ENCODE measurements around the gene PTK7. TPM values are rescaled to one million over a fixed set of nuclear protein-coding genes. Genes with fewer than 3 reads are reported as not detected.
"Not testable (repeated sequence)": the region's sequence is repeated elsewhere in the genome, so short reads cannot be mapped to it uniquely, and the experiment has no call there.

PTK7 gene
- total RNA-seq, 2 experiments from 2014 or later: 1.2 to 1.6 TPM

DNA sequence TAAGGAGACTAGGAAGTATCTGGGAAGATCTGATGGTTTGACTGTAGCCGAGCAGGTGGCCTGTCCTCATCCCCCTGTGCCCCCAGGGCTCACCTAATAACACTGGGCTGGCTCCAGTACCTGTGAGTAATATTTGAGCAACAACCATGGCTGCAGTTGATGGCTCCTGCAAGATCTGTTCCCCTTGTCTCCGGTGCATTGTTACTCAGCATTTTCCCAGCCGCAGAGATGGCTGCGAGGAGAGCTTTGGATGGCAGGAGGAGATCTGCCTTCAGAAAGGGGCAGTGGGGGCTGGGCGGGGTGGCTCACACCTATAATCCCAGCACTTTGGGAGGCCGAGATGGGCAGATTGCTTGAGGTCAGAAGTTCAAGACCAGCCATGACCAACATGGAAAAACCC lies 39.3 kb downstream of the PTK7 start:
- Histone ChIP-seq H3K4me3 (ENCODE audit: low read length) (no peak overlapping the region), H3K4me1 (ENCODE audit: insufficient read depth, low read length) (no peaks in the 10 kb centered on the region), H3K27ac (ENCODE audit: low read depth in 1 of 2, low read length in 2 of 2) (no peak overlapping the region), H3K27me3 (ENCODE audit: control insufficient read depth in 1 of 2, insufficient read depth in 2 of 2, low read length in 2 of 2) (no peaks in the 10 kb centered on the region), H3K9me3 (ENCODE audit: control insufficient read depth in 1 of 2, insufficient read depth in 1 of 2, low read length in 2 of 2) (no peaks in the 10 kb centered on the region), H3K36me3 (ENCODE audit: insufficient read depth, low read length) (no peaks in the 10 kb centered on the region)
- Mint-ChIP-seq H3K27me3 (no peaks in the 10 kb centered on the region), H3K27ac (no peak overlapping the region), H3K4me1 (ENCODE audit: low read depth) (no peaks in the 10 kb centered on the region), H3K9me3 (no peaks in the 10 kb centered on the region), H3K4me3 (no peak overlapping the region), H3K36me3 (ENCODE audit: low read depth) (no peaks in the 10 kb centered on the region)
- TF ChIP-seq, protein P1, sequence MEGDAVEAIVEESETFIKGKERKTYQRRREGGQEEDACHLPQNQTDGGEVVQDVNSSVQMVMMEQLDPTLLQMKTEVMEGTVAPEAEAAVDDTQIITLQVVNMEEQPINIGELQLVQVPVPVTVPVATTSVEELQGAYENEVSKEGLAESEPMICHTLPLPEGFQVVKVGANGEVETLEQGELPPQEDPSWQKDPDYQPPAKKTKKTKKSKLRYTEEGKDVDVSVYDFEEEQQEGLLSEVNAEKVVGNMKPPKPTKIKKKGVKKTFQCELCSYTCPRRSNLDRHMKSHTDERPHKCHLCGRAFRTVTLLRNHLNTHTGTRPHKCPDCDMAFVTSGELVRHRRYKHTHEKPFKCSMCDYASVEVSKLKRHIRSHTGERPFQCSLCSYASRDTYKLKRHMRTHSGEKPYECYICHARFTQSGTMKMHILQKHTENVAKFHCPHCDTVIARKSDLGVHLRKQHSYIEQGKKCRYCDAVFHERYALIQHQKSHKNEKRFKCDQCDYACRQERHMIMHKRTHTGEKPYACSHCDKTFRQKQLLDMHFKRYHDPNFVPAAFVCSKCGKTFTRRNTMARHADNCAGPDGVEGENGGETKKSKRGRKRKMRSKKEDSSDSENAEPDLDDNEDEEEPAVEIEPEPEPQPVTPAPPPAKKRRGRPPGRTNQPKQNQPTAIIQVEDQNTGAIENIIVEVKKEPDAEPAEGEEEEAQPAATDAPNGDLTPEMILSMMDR (IDR thresholded peaks at IDR 0.05): no peak
- POLR2A ChIA-PET: no interaction called here
- intact Hi-C loops (cut with DNase I, micrococcal nuclease): no loop called here
- ATAC-seq (ENCODE audit: poor library complexity): no peak
- DNase-seq: no peak
- CTCF ChIA-PET: no interaction called here

DNA sequence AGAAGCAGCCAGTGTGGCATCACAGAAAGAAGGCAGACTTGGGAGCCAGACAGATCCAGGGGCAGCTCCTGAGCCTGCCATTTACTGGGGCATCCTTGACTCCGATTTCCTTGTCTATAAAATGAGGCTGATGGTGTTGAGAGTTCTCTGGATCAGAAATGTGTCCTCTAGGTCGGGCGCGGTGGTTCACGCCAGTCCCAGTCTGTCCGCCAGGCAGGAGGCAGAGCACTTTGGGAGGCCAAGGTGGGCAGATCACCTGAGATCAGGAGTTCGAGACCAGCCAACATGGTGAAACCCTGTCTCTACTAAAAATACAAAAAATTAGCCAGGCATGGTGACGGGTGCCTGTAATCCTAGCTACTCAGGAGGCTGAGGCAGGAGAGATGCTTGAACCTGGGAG lies 41.4 kb downstream of the PTK7 start:
- H3K9me3 Mint-ChIP-seq; H3K27me3 ChIP-seq (ENCODE audit: control insufficient read depth in 1 of 2, insufficient read depth in 2 of 2, low read length in 2 of 2); H3K4me3 Mint-ChIP-seq; DNase-seq; H3K36me3 Mint-ChIP-seq (ENCODE audit: low read depth); H3K36me3 ChIP-seq (ENCODE audit: insufficient read depth, low read length); H3K27ac ChIP-seq (ENCODE audit: low read depth in 1 of 2, low read length in 2 of 2); ATAC-seq (ENCODE audit: poor library complexity); intact Hi-C loops (cut with DNase I, micrococcal nuclease); H3K27ac Mint-ChIP-seq; H3K27me3 Mint-ChIP-seq; POLR2A ChIA-PET; CTCF ChIA-PET; H3K4me1 ChIP-seq (ENCODE audit: insufficient read depth, low read length); H3K4me3 ChIP-seq (ENCODE audit: low read length); H3K9me3 ChIP-seq (ENCODE audit: control insufficient read depth in 1 of 2, insufficient read depth in 1 of 2, low read length in 2 of 2); H3K4me1 Mint-ChIP-seq (ENCODE audit: low read depth): not testable (repeated sequence)

DNA sequence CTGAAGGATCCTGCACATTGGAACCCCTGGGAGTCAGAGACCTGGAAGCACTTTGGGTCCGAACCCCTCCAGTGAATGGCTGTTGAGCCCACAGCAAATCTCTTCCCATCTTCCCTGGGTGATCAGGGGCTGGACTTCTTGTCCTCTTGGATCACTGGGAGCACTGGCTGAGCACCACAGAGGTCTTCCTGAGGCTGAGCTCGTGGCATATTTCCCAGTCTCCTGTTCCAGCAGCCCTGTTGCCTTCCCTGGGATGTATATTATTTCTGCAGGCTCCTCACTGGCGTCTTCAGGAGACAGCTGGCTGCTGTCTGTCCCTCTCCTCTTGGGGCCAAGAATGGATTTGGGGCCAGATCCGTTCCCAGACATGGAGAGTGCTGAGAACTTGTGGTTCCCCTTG lies 43.4 kb downstream of the PTK7 start:
- no peak for DNase-seq
- no peak for ATAC-seq (ENCODE audit: poor library complexity)
- H3K27ac Mint-ChIP-seq: no peak overlapping the region
- TF ChIP-seq, protein P1 (IDR thresholded peaks at IDR 0.05): no peak
- CTCF ChIA-PET: no interaction called here
- no peak overlapping the region for H3K4me3 ChIP-seq (ENCODE audit: low read length)
- H3K36me3 ChIP-seq (ENCODE audit: insufficient read depth, low read length): no peaks in the 10 kb centered on the region
- no peak overlapping the region for H3K4me3 Mint-ChIP-seq
- H3K9me3 Mint-ChIP-seq: no peaks in the 10 kb centered on the region
- H3K27me3 Mint-ChIP-seq: no peaks in the 10 kb centered on the region
- no peak overlapping the region for H3K27ac ChIP-seq (ENCODE audit: low read depth in 1 of 2, low read length in 2 of 2)
- POLR2A ChIA-PET: no interaction called here
- H3K36me3 Mint-ChIP-seq (ENCODE audit: low read depth): no peaks in the 10 kb centered on the region
- no peaks in the 10 kb centered on the region for H3K27me3 ChIP-seq (ENCODE audit: control insufficient read depth in 1 of 2, insufficient read depth in 2 of 2, low read length in 2 of 2)
- H3K9me3 ChIP-seq (ENCODE audit: control insufficient read depth in 1 of 2, insufficient read depth in 1 of 2, low read length in 2 of 2): no peaks in the 10 kb centered on the region
- H3K4me1 Mint-ChIP-seq (ENCODE audit: low read depth): no peaks in the 10 kb centered on the region
- intact Hi-C loops (cut with DNase I, micrococcal nuclease): no loop called here
- H3K4me1 ChIP-seq (ENCODE audit: insufficient read depth, low read length): no peaks in the 10 kb centered on the region

DNA sequence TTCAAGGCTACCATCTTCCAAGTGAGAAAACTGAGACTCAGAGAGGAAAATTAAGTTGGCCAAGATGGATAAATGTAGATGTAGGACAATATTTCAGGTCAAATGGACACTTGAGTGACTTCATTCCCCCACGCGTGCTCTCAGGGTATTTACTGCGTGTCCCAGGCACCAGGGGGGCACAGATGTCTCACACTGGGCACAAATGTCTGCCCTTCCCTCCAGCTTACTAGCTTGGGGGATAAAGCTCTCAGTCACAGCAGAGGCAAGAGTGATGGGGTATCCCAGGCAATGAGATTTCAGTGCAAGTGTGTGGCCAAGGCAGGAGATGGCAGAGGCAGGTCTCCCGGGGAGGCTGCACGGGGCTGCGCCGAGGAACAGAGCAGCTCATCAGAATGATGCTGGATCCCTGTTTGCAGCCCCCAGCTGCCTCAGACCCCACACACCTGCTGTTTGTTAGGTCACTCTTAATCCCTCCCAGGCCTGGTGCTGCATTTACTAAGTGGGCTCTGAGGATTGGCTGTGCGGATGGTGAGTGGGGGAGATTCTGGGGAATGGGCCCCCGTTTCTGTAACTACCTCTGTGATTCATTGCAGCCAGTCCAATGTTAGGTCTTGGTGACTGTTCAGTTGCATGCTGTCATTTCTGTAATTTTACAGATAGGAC lies 44.1 kb downstream of the PTK7 start:
- TF ChIP-seq, protein P1 (IDR thresholded peaks at IDR 0.05): no peak
- ATAC-seq (ENCODE audit: poor library complexity): no peak
- intact Hi-C loops (cut with DNase I, micrococcal nuclease): no loop called here
- no peak for DNase-seq
- H3K4me3 ChIP-seq (ENCODE audit: low read length): no peak overlapping the region
- no peak overlapping the region for H3K4me3 Mint-ChIP-seq
- H3K27me3 Mint-ChIP-seq: no peaks in the 10 kb centered on the region
- no peaks in the 10 kb centered on the region for H3K36me3 ChIP-seq (ENCODE audit: insufficient read depth, low read length)
- no peaks in the 10 kb centered on the region for H3K4me1 Mint-ChIP-seq (ENCODE audit: low read depth)
- no peaks in the 10 kb centered on the region for H3K27me3 ChIP-seq (ENCODE audit: control insufficient read depth in 1 of 2, insufficient read depth in 2 of 2, low read length in 2 of 2)
- H3K4me1 ChIP-seq (ENCODE audit: insufficient read depth, low read length): no peaks in the 10 kb centered on the region
- no peak overlapping the region for H3K27ac ChIP-seq (ENCODE audit: low read depth in 1 of 2, low read length in 2 of 2)
- H3K27ac Mint-ChIP-seq: no peak overlapping the region
- ChIA-PET POLR2A (no interaction called here), CTCF (no interaction called here)
- H3K9me3 ChIP-seq (ENCODE audit: control insufficient read depth in 1 of 2, insufficient read depth in 1 of 2, low read length in 2 of 2): no peaks in the 10 kb centered on the region
- H3K9me3 Mint-ChIP-seq: no peaks in the 10 kb centered on the region
- H3K36me3 Mint-ChIP-seq (ENCODE audit: low read depth): no peaks in the 10 kb centered on the region
